WERI-Rb-1 (cell line): Measurements from ENCODE around the gene NCDN.

ENCODE experiments used
- DNase-seq: peaks from one replicate; pipeline ENCODE4 v3.0.0-alpha.2; 2020
- H3K27ac ChIP-seq: fragments of 250-450 bp; sonication (Bioruptor Pico); 2 replicates; pipeline ENCODE4 v1.5.1; 2020; ENCODE audit warnings: mild to moderate bottlenecking, moderate library complexity
- H3K27me3 ChIP-seq: fragments of 250-450 bp; sonication (Bioruptor Pico); 2 replicates; pipeline ENCODE4 v1.5.1; 2021; ENCODE audit warnings: mild to moderate bottlenecking, low read depth, moderate library complexity; ENCODE audit not compliant: insufficient read depth, severe bottlenecking
- H3K36me3 ChIP-seq: fragments of 250-450 bp; sonication (Bioruptor Pico); 2 replicates; pipeline ENCODE4 v1.5.1; 2020; ENCODE audit warnings: mild to moderate bottlenecking, moderate library complexity
- H3K4me3 ChIP-seq: 2 replicates; pipeline ENCODE4 v1.5.1; 2011; ENCODE audit warnings: low read depth, mild to moderate bottlenecking, control low read depth, low read length
- H3K9me3 ChIP-seq: fragments of 250-450 bp; sonication (Bioruptor Pico); 2 replicates; pipeline ENCODE4 v1.5.1; 2021; ENCODE audit warnings: mild to moderate bottlenecking, moderate library complexity; ENCODE audit not compliant: severe bottlenecking
- TF ChIP-seq, protein P1 (sequence below): IDR thresholded peaks from 2 replicates; pipeline ENCODE4 v1.5.1; 2011; ENCODE audit warnings: low read depth, mild to moderate bottlenecking, control low read depth, inconsistent platforms, low read length

NCDN gene

DNA sequence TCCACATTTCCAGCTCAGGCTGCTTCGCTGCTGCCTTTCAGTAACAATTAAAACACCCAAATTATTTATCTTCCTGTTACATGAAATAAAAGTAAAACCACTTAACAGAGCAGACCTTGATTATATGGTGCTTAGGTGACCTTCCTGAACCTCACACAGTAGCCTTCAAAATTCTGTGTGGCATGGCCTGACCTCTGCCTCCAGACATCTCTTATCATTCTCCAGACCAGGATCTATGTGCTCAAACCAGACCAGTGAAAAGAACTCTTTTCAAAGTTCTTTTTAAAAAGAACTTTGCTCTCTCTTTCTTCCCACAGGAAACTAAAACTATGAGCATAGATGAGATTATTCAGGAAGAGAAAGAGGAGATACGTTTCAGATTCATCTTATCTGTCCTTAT lies 38.2 kb upstream of the NCDN start:
- Histone ChIP-seq H3K36me3 (no peaks in the 10 kb centered on the region), H3K27ac (no peak overlapping the region), H3K27me3 (no peaks in the 10 kb centered on the region), H3K9me3 (peaks cover 11% of the 10 kb centered on the region), H3K4me3 (no peak overlapping the region)
- TF ChIP-seq, protein P1, sequence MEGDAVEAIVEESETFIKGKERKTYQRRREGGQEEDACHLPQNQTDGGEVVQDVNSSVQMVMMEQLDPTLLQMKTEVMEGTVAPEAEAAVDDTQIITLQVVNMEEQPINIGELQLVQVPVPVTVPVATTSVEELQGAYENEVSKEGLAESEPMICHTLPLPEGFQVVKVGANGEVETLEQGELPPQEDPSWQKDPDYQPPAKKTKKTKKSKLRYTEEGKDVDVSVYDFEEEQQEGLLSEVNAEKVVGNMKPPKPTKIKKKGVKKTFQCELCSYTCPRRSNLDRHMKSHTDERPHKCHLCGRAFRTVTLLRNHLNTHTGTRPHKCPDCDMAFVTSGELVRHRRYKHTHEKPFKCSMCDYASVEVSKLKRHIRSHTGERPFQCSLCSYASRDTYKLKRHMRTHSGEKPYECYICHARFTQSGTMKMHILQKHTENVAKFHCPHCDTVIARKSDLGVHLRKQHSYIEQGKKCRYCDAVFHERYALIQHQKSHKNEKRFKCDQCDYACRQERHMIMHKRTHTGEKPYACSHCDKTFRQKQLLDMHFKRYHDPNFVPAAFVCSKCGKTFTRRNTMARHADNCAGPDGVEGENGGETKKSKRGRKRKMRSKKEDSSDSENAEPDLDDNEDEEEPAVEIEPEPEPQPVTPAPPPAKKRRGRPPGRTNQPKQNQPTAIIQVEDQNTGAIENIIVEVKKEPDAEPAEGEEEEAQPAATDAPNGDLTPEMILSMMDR: no peak
- DNase-seq: no peak

- DNase-seq: no peak
- Histone ChIP-seq H3K27ac (no peak overlapping the region), H3K4me3 (no peak overlapping the region), H3K27me3 (no peaks in the 10 kb centered on the region), H3K36me3 (peaks cover 1% of the 10 kb centered on the region; the same call in 1 of the 2 replicates), H3K9me3 (no peaks in the 10 kb centered on the region)
- TF ChIP-seq, protein P1: no peak
These were observed 33.5 kb upstream of the NCDN start for GRCh38 chr1:35524106-35524505.

GRCh38 chr1:35530168-35530567 lies 27.4 kb upstream of the NCDN start:
- DNase-seq: no peak
- H3K9me3 ChIP-seq: peaks cover 4% of the 10 kb centered on the region
- H3K27me3 ChIP-seq: no peaks in the 10 kb centered on the region
- TF ChIP-seq, protein P1: no peak
- no peak overlapping the region for H3K27ac ChIP-seq
- peaks cover 24% of the 10 kb centered on the region for H3K36me3 ChIP-seq
- H3K4me3 ChIP-seq: no peak overlapping the region

- Histone ChIP-seq H3K27ac (no peak overlapping the region), H3K9me3 (peaks cover 4% of the 10 kb centered on the region), H3K36me3 (peaks cover 24% of the 10 kb centered on the region), H3K27me3 (no peaks in the 10 kb centered on the region), H3K4me3 (no peak overlapping the region)
- TF ChIP-seq, protein P1: no peak
- no peak for DNase-seq
These were observed 26.7 kb upstream of the NCDN start for GRCh38 chr1:35530946-35531345.

DNA sequence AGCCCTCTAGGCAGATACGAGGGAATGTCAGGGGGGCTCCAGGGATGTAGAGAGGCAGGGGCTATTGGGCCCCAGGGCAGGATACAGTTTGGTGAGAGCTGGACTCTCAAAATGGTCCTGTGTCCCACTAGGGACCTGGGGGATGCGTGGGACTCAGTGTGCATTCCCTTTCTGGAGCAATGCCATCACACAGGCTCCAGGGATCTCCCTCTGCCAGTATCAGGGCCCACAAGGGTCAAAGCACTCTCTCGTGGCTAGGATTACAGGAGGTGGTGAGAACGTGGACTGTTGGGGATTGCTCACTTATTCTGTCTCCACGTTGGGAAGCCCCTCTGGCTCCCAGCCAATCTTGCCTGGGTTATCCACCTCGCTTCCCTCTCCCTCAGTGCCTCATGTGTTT lies 26.2 kb upstream of the NCDN start:
- DNase-seq: no peak
- Histone ChIP-seq H3K9me3 (peaks cover 4% of the 10 kb centered on the region), H3K36me3 (peaks cover 24% of the 10 kb centered on the region), H3K27ac (no peak overlapping the region), H3K27me3 (no peaks in the 10 kb centered on the region), H3K4me3 (no peak overlapping the region)
- TF ChIP-seq, protein P1: no peak

DNA sequence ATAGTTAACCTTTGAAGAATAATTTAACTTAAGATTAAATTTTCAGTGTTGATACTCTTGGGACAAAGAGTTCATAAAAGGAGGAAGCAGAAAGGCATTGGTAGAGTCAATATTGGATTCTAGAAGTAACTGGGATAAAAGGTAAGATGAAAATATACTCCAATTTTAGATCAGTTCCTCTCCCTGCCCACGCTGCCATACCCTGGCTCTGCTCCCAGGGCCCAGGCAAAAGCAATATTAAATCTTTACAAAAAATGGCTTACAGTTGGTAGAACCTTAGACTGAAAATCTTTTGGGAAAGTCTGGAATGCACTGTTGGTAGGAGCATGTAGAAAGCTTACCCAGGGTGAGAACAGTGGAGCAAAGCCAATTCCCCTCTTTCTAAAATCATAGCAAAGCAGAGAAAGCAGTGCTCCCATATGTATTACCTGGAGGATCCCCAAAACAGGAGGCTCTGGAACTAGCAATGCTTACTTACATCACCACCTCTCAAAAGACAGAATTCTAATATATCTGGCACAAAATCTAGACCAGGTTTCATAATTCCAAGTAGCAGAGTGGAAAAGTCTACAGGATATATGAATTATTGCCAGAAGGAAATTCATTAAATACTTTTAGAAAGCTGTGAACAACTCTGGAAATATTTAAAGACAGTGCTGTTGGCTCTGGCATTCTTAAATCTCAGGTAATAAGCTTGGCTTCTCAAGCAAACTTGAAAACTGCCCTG lies 24.9 kb upstream of the NCDN start:
- H3K27me3 ChIP-seq: no peaks in the 10 kb centered on the region
- TF ChIP-seq, protein P1: no peak
- peaks cover 4% of the 10 kb centered on the region for H3K9me3 ChIP-seq
- H3K4me3 ChIP-seq: no peak overlapping the region
- no peak for DNase-seq
- no peak overlapping the region for H3K27ac ChIP-seq
- peaks cover 24% of the 10 kb centered on the region for H3K36me3 ChIP-seq
